RWPE1 (cell line): Measurements from ENCODE around the gene OR52E1.
"Not testable (repeated sequence)": the region's sequence is repeated elsewhere in the genome, so short reads cannot be mapped to it uniquely, and the experiment has no call there.

ENCODE experiments used
- CTCF ChIA-PET: fragments of 350-600 bp; sonication (Branson Sonifier 250); formaldehyde crosslinking; extraction: SDS; loops from one replicate; lab custom pipeline; 2021; lab: Yijun Ruan, JAX
- POLR2A ChIA-PET: fragments of 400-600 bp; formaldehyde crosslinking; extraction: SDS; loops from one replicate; lab custom pipeline; 2020; ENCODE audit warnings: antibody characterized with exemption; ENCODE audit not compliant: low non-redundant PET; lab: Yijun Ruan, JAX
- DNase-seq: peaks from one replicate; pipeline ENCODE4 v3.0.0; 2012; ENCODE audit warnings: low spot score
- H3K27ac ChIP-seq: fragments of 450-650 bp; 2 replicates; pipeline ENCODE4 v1.5.1; 2017
- TF ChIP-seq, protein P1 (sequence below): fragments of 450-650 bp; conservative IDR thresholded peaks from 2 replicates; pipeline ENCODE4 v1.5.1; 2017; ENCODE audit warnings: low read depth, mild to moderate bottlenecking

OR52E1 gene

DNA sequence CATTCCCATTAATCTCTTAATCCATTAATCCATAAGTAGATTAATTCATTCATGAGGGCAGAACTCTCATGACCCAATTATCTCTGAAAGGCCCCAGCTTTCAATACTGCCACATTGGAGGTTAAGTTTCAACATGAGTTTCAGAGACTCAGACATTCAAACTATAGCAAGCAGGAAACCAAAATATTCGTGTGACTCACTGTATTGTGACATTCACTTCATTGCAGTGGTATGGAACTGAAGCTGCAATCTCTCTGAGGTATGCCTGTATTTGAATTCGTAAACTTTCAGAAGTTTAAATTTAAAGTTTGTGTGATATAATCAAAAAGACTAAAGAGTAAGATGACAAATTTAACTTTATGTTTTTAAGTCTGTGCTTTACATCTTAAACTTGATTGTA lies 26.0 kb upstream of the OR52E1 start:
- TF ChIP-seq, protein P1, sequence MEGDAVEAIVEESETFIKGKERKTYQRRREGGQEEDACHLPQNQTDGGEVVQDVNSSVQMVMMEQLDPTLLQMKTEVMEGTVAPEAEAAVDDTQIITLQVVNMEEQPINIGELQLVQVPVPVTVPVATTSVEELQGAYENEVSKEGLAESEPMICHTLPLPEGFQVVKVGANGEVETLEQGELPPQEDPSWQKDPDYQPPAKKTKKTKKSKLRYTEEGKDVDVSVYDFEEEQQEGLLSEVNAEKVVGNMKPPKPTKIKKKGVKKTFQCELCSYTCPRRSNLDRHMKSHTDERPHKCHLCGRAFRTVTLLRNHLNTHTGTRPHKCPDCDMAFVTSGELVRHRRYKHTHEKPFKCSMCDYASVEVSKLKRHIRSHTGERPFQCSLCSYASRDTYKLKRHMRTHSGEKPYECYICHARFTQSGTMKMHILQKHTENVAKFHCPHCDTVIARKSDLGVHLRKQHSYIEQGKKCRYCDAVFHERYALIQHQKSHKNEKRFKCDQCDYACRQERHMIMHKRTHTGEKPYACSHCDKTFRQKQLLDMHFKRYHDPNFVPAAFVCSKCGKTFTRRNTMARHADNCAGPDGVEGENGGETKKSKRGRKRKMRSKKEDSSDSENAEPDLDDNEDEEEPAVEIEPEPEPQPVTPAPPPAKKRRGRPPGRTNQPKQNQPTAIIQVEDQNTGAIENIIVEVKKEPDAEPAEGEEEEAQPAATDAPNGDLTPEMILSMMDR, result no peak
- no peak overlapping the region for H3K27ac ChIP-seq
- DNase-seq, result no peak
- CTCF ChIA-PET, result no interaction called here
- POLR2A ChIA-PET, result no interaction called here

GRCh38 chr11:5046226-5046625 lies 23.1 kb upstream of the OR52E1 start, which contains the start of gene OR52J3:
Gene OR52J3 (plus strand): TSS chr11:5046526. CDS start chr11:5046526, 0 bp downstream.
- TF ChIP-seq, protein P1, result no peak
- ChIA-PET CTCF (no interaction called here), POLR2A (no interaction called here)
- H3K27ac ChIP-seq, result no peak within 1 kb of the TSS
- no peak for DNase-seq

- no peak for DNase-seq
- ChIA-PET CTCF (no interaction called here), POLR2A (no interaction called here)
- TF ChIP-seq, protein P1, result no peak
- H3K27ac ChIP-seq, result no peak overlapping the region
These were observed 22.5 kb upstream of the OR52E1 start for GRCh38 chr11:5046754-5047330.

DNA sequence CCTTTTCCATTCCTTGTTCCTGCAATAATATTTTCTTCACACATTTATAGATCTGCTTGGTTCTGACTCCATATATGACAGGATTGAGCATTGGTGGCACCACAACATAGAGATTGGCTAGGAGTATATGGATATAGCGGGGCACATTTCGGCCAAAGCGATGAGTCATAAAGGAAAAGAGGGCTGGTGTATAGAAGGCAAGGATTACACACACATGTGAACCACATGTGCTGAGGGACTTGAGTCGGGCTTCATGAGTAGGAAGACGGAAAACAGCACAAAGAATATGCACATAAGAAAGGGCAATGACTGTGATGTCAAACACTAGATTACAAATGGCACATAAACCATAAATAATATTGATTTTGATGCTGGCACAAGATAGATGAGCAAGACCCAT lies 10.7 kb upstream of the OR52E1 start:
- not testable (repeated sequence) for DNase-seq

DNA sequence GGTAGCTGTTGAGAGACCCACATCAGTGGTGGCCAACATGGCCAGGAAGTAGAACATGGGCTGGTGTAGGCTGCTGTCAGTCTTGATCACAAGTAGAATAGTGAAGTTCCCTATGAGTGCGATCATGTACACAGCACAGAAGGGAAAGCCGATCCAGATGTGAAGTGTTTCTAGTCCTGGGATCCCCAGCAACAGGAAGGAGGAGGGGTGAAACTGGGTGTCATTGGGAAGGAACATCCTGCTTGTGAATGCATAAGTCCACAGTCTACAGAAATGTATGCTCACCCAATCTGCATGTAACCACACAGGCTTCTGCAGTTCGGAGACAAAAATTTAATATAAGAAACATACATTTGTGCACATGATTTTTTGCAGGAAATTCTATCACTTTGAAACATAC lies 10.0 kb upstream of the OR52E1 start, which contains the start of gene OR52E2:
TSS of gene OR52E2 (minus strand) at position 237 of the 400 bp plus-strand sequence. CDS start at position 237, 0 bp downstream.
- ChIA-PET CTCF (no interaction called here), POLR2A (no interaction called here)
- TF ChIP-seq, protein P1, result no peak
- DNase-seq, result no peak
- H3K27ac ChIP-seq, result no peak within 1 kb of the TSS

More for the DNA sequence above, 10.7 kb upstream of the OR52E1 start:
- POLR2A ChIA-PET, H3K27ac ChIP-seq: not testable (repeated sequence)
- CTCF ChIA-PET, result interaction anchor here (0.7 kb wide), 1 partner anchor 522 kb away, joined by 3 read pairs; the partner anchor contains the start of gene OR52B6

DNA sequence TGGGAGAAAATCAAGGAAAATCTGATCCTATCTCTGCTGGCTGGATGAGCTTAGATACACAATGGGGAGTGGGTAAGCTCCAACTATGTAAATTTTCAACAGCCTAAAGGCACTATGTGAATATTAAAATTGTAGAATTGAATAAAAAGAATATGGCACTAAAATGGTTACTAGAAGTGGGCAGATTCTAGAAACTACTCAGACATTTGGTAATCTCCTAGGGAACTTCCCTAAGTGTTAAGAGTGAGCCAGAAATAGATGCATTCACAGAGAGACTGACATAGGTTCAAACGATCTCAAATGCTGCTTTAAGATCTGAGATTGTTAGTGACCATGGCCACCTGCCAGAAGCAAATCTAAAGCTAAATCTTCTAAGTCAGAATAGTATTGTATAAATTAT lies 4.3 kb upstream of the OR52E1 start:
- DNase-seq, result no peak
- no peak overlapping the region for H3K27ac ChIP-seq
- POLR2A ChIA-PET, result no interaction called here
- CTCF ChIA-PET, result no interaction called here
- TF ChIP-seq, protein P1, result no peak

GRCh38 chr11:5071799-5072198 lies 2.4 kb downstream of the OR52E1 start:
- ChIA-PET POLR2A (no interaction called here), CTCF (no interaction called here)
- no peak for DNase-seq
- TF ChIP-seq, protein P1, result no peak
- H3K27ac ChIP-seq, result no peak overlapping the region
